Body of pancreas (tissue), 4 donors: ENCODE data around the gene RBM47.

Experiments
- POLR2A ChIP-seq, 3 donors: fragments of 450-650 bp; IDR thresholded peaks; one replicate each; pipeline ENCODE4 v1.6.1; 2016; ENCODE audit warnings: antibody characterized with exemption in 3 of 3, mild to moderate bottlenecking in 2 of 3
- TF ChIP-seq, protein P1 (sequence below), 7 experiments: fragments of 450-650 bp in 4 of 7; fragments of 200-600 bp in 3 of 7; sonication (generic) in 3 of 7; IDR thresholded peaks; one replicate each; pipeline ENCODE4 v1.5.1; 2016 to 2019; ENCODE audit warnings: antibody characterized with exemption in 7 of 7

- TF ChIP-seq, protein P1, sequence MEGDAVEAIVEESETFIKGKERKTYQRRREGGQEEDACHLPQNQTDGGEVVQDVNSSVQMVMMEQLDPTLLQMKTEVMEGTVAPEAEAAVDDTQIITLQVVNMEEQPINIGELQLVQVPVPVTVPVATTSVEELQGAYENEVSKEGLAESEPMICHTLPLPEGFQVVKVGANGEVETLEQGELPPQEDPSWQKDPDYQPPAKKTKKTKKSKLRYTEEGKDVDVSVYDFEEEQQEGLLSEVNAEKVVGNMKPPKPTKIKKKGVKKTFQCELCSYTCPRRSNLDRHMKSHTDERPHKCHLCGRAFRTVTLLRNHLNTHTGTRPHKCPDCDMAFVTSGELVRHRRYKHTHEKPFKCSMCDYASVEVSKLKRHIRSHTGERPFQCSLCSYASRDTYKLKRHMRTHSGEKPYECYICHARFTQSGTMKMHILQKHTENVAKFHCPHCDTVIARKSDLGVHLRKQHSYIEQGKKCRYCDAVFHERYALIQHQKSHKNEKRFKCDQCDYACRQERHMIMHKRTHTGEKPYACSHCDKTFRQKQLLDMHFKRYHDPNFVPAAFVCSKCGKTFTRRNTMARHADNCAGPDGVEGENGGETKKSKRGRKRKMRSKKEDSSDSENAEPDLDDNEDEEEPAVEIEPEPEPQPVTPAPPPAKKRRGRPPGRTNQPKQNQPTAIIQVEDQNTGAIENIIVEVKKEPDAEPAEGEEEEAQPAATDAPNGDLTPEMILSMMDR (IDR thresholded peaks at IDR 0.05) = no peak
- no peak for TF ChIP-seq POLR2A (IDR thresholded peaks at IDR 0.05)
Measured at GRCh38 chr4:40454816-40455215, 174.8 kb downstream of the RBM47 start.
